ENCODE results near the gene NAT16.

Gene NAT16

GRCh38 chr7:101177644-101178043, 2.4 kb downstream of the NAT16 start:
- Histone ChIP-seq H2AFZ (ENCODE audit: low read depth, low read length) (no peak overlapping the region), H3K4me3 (ENCODE audit: low read depth in 1 of 2, low read length in 2 of 2) (no peak overlapping the region), H3K36me3 (ENCODE audit: insufficient read depth, low read length) (no peaks in the 10 kb centered on the region), H3K27ac (ENCODE audit: low read length) (no peak overlapping the region), H3K27me3 (ENCODE audit: insufficient read depth, low read length, poor library complexity) (no peaks in the 10 kb centered on the region), H3K9me3 (ENCODE audit: insufficient read depth, low read length, severe bottlenecking) (no peaks in the 10 kb centered on the region), H3K4me2 (ENCODE audit: insufficient read depth, low read length) (no peak overlapping the region), H4K20me1 (ENCODE audit: insufficient read depth, low read length) (no peaks in the 10 kb centered on the region; the same call in none of the 2 replicates), H3K79me2 (ENCODE audit: insufficient read depth, low read length) (no peaks in the 10 kb centered on the region), H3K4me1 (ENCODE audit: insufficient read depth, low read length) (peaks cover 4% of the 10 kb centered on the region), H3K9ac (ENCODE audit: low read depth, low read length) (no peak overlapping the region)
- TF ChIP-seq EZH2 (IDR thresholded peaks at IDR 0.05; ENCODE audit: borderline replicate concordance, low read depth, low read length, severe bottlenecking) (no peak), CTCF (IDR thresholded peaks at IDR 0.05; ENCODE audit: borderline replicate concordance, extremely low read depth, low read length, poor library complexity, severe bottlenecking) (no peak)
- ATAC-seq (ENCODE audit: insufficient read depth, low read depth): no peak
- no peak for DNase-seq

GRCh38 chr7:101175664-101176063, 4.4 kb downstream of the NAT16 start:
- Histone ChIP-seq H3K27ac (ENCODE audit: low read length) (no peak overlapping the region), H3K9ac (ENCODE audit: low read depth, low read length) (no peak overlapping the region), H3K4me1 (ENCODE audit: insufficient read depth, low read length) (peaks cover 24% of the 10 kb centered on the region), H3K4me3 (ENCODE audit: low read depth in 1 of 2, low read length in 2 of 2) (no peak overlapping the region), H3K36me3 (ENCODE audit: insufficient read depth, low read length) (no peaks in the 10 kb centered on the region), H3K9me3 (ENCODE audit: insufficient read depth, low read length, severe bottlenecking) (no peaks in the 10 kb centered on the region), H3K4me2 (ENCODE audit: insufficient read depth, low read length) (no peak overlapping the region), H3K27me3 (ENCODE audit: insufficient read depth, low read length, poor library complexity) (no peaks in the 10 kb centered on the region), H3K79me2 (ENCODE audit: insufficient read depth, low read length) (no peaks in the 10 kb centered on the region), H2AFZ (ENCODE audit: low read depth, low read length) (no peak overlapping the region), H4K20me1 (ENCODE audit: insufficient read depth, low read length) (peaks cover 18% of the 10 kb centered on the region)
- DNase-seq (no peak), ATAC-seq (ENCODE audit: insufficient read depth, low read depth) (no peak)
- no peak for TF ChIP-seq EZH2 (IDR thresholded peaks at IDR 0.05; ENCODE audit: borderline replicate concordance, low read depth, low read length, severe bottlenecking)
- TF ChIP-seq CTCF (IDR thresholded peaks at IDR 0.05; ENCODE audit: borderline replicate concordance, extremely low read depth, low read length, poor library complexity, severe bottlenecking): no peak

GRCh38 chr7:101174322-101174854, 5.7 kb downstream of the NAT16 start:
- ATAC-seq (ENCODE audit: insufficient read depth, low read depth) (no peak), DNase-seq (no peak)
- H3K4me1 ChIP-seq (ENCODE audit: insufficient read depth, low read length): peaks cover 36% of the 10 kb centered on the region
- H3K27ac ChIP-seq (ENCODE audit: low read length): no peak overlapping the region
- TF ChIP-seq EZH2 (IDR thresholded peaks at IDR 0.05; ENCODE audit: borderline replicate concordance, low read depth, low read length, severe bottlenecking) (no peak), CTCF (IDR thresholded peaks at IDR 0.05; ENCODE audit: borderline replicate concordance, extremely low read depth, low read length, poor library complexity, severe bottlenecking) (no peak)
- no peaks in the 10 kb centered on the region for H3K79me2 ChIP-seq (ENCODE audit: insufficient read depth, low read length)
- H3K36me3 ChIP-seq (ENCODE audit: insufficient read depth, low read length): no peaks in the 10 kb centered on the region
- no peak overlapping the region for H2AFZ ChIP-seq (ENCODE audit: low read depth, low read length)
- peaks cover 4% of the 10 kb centered on the region for H3K27me3 ChIP-seq (ENCODE audit: insufficient read depth, low read length, poor library complexity)
- H3K4me2 ChIP-seq (ENCODE audit: insufficient read depth, low read length): no peak overlapping the region
- H3K4me3 ChIP-seq (ENCODE audit: low read depth in 1 of 2, low read length in 2 of 2): no peak overlapping the region
- H3K9me3 ChIP-seq (ENCODE audit: insufficient read depth, low read length, severe bottlenecking): no peaks in the 10 kb centered on the region
- no peak overlapping the region for H3K9ac ChIP-seq (ENCODE audit: low read depth, low read length)
- H4K20me1 ChIP-seq (ENCODE audit: insufficient read depth, low read length): peaks cover 27% of the 10 kb centered on the region

Data from DND-41 (cell line).